Fibroblast of lung (primary cell): ENCODE measurements around the gene TMEM167B.

Experiments
- CTCF ChIP-seq, 2 donors: IDR thresholded peaks in 1 of 2; conservative IDR thresholded peaks in 1 of 2; 1 replicate in 1 of 2; 2 replicates in 1 of 2; pipeline ENCODE4 v1.5.1; 2011 to 2012; ENCODE audit warnings: low read length in 2 of 2, control low read depth in 1 of 2, inconsistent platforms in 1 of 2, low read depth in 1 of 2, mild to moderate bottlenecking in 1 of 2
- EZH2 ChIP-seq: IDR thresholded peaks from 2 replicates; pipeline ENCODE4 v1.5.1; 2012; ENCODE audit warnings: low read length, control low read depth, mild to moderate bottlenecking; ENCODE audit errors: missing control alignments

GRCh38 chr1:109061183-109061582 is 29.4 kb upstream of the TMEM167B start:
- TF ChIP-seq CTCF (conservative IDR thresholded peaks at IDR 0.05 in 1 of 2, IDR thresholded peaks at IDR 0.05 in 1 of 2; ENCODE audit: low read depth in 1 of 2, low read length in 2 of 2) (no peak), EZH2 (no peak)
